ENCODE measurements around the gene TAP1. TPM values are rescaled to one million over a fixed set of nuclear protein-coding genes. Genes with fewer than 3 reads are reported as not detected.

The TAP1 gene
- total and polyA plus RNA-seq, 7 experiments from 2014 or later, result 92.1 to 500 (median 121) TPM

GRCh38 chr6:32842021-32842650, 11.4 kb downstream of the TAP1 start:
- CTCF ChIA-PET, result interaction anchor here (0.6 to 9.7 kb wide), 4 partner anchors 14 to 108 kb away, joined by 3 to 241 read pairs (median 90); partner anchors contain the start of genes PSMB9 and TAP1
- peak overlapping the region; percentile 76 to 100 (median 100) for H3K27ac Mint-ChIP-seq
- Histone ChIP-seq H3K4me3 (ENCODE audit: low read length) (peak overlapping the region; percentile 97), H3K4me1 (ENCODE audit: control insufficient read depth in 2 of 2, insufficient read depth in 2 of 2, low read length in 2 of 2) (peaks cover 59 to 62% of the 10 kb centered on the region in 2 donors), H3K9me3 (ENCODE audit: control insufficient read depth in 2 of 3, low read length in 3 of 3) (no peaks in the 10 kb centered on the region), H3K27ac (ENCODE audit: low read depth, low read length) (peak overlapping the region; percentile 97), H3K27me3 (ENCODE audit: control insufficient read depth in 2 of 2, insufficient read depth in 2 of 2, low read length in 2 of 2) (no peaks in the 10 kb centered on the region), H3K36me3 (ENCODE audit: control insufficient read depth in 2 of 3, insufficient read depth in 3 of 3, low read length in 3 of 3) (peaks cover 23 to 46% (median 37%) of the 10 kb centered on the region in 3 experiments)
- no peak for DNase-seq
- no peak for ATAC-seq
- H3K4me3 Mint-ChIP-seq, result peak overlapping the region; percentile 92 to 99 (median 98)
- H3K9me3 Mint-ChIP-seq, result peaks cover 0 to 1% (median 0%) of the 10 kb centered on the region in 11 donors
- intact Hi-C loops (cut with micrococcal nuclease), result loop anchor here (5.0 to 10.0 kb wide), 5 partner anchors 360 to 1395 kb away; partner anchors contain the start of genes ATF6B (in 1 of the 2), EHMT2 (in 1 of the 2), HMGA1 (in 1 of the 2) and HSD17B8 (in 1 of the 2)
- POLR2A ChIA-PET, result interaction anchor here (0.8 to 11.4 kb wide), 9 partner anchors 9 to 870 kb away, joined by 3 to 662 read pairs (median 4); partner anchors contain the start of genes BRD2, DXO, PSMB9 and TAP1
- peaks cover 12 to 73% (median 42%) of the 10 kb centered on the region in 5 donors for H3K36me3 Mint-ChIP-seq
- H3K4me1 Mint-ChIP-seq, result peaks cover 53 to 76% (median 66%) of the 10 kb centered on the region in 7 donors
- H3K27me3 Mint-ChIP-seq, result no peaks in the 10 kb centered on the region

GRCh38 chr6:32840604-32841246, 12.8 kb downstream of the TAP1 start:
- ChIA-PET CTCF (interaction anchor here (6.7 to 9.7 kb wide), 2 partner anchors 16 to 27 kb away, joined by 177 to 241 read pairs; partner anchors contain the start of genes PSMB9 and TAP1), POLR2A (interaction anchor here (0.7 to 11.4 kb wide), 12 partner anchors 9 to 577 kb away, joined by 3 to 662 read pairs (median 4); partner anchors contain the start of genes BRD2, CUTA, HLA-DMB and PSMB9)
- Histone ChIP-seq H3K27me3 (ENCODE audit: control insufficient read depth in 2 of 2, insufficient read depth in 2 of 2, low read length in 2 of 2) (no peaks in the 10 kb centered on the region), H3K9me3 (ENCODE audit: control insufficient read depth in 2 of 3, low read length in 3 of 3) (no peaks in the 10 kb centered on the region), H3K36me3 (ENCODE audit: control insufficient read depth in 2 of 3, insufficient read depth in 3 of 3, low read length in 3 of 3) (peaks cover 12 to 42% (median 24%) of the 10 kb centered on the region in 3 experiments), H3K4me3 (ENCODE audit: low read length) (peak overlapping the region; percentile 15), H3K27ac (ENCODE audit: low read depth, low read length) (peak overlapping the region; percentile 97), H3K4me1 (ENCODE audit: control insufficient read depth in 2 of 2, insufficient read depth in 2 of 2, low read length in 2 of 2) (peaks cover 52 to 61% of the 10 kb centered on the region in 2 donors)
- ATAC-seq (no peak), DNase-seq (peak in 5 of 9 donors; percentile 10 to 26 (median 13))
- Mint-ChIP-seq H3K27ac (peak overlapping the region; percentile 81 to 100 (median 95)), H3K4me3 (peak overlapping the region; percentile 48 to 99 (median 80)), H3K4me1 (peaks cover 57 to 76% (median 66%) of the 10 kb centered on the region in 7 donors), H3K27me3 (no peaks in the 10 kb centered on the region), H3K9me3 (peaks cover 0 to 1% (median 0%) of the 10 kb centered on the region in 11 donors), H3K36me3 (peaks cover 13 to 72% (median 43%) of the 10 kb centered on the region in 5 donors)
- intact Hi-C loops (cut with micrococcal nuclease), result loop anchor here (5.0 to 10.0 kb wide), 5 partner anchors 362 to 1397 kb away; partner anchors contain the start of genes ATF6B (in 1 of the 2), EHMT2 (in 1 of the 2), HMGA1 (in 1 of the 2) and HSD17B8 (in 1 of the 2)

GRCh38 chr6:32839356-32839755, 14.1 kb downstream of the TAP1 start:
- H3K4me3 ChIP-seq (ENCODE audit: low read length), result no peak overlapping the region
- no peak for ATAC-seq
- H3K27me3 ChIP-seq (ENCODE audit: control insufficient read depth in 2 of 2, insufficient read depth in 2 of 2, low read length in 2 of 2), result no peaks in the 10 kb centered on the region
- DNase-seq, result no peak
- Mint-ChIP-seq H3K4me1 (peaks cover 60 to 82% (median 74%) of the 10 kb centered on the region in 7 donors), H3K36me3 (peaks cover 23 to 70% (median 38%) of the 10 kb centered on the region in 5 donors), H3K27ac (peak overlapping the region; percentile 89 to 100 (median 99)), H3K4me3 (peak overlapping the region in 6 of 10 donors; percentile 3 to 98 (median 64)), H3K27me3 (no peaks in the 10 kb centered on the region), H3K9me3 (peaks cover 0 to 1% (median 0%) of the 10 kb centered on the region in 11 donors)
- no peaks in the 10 kb centered on the region for H3K9me3 ChIP-seq (ENCODE audit: control insufficient read depth in 2 of 3, low read length in 3 of 3)
- peak overlapping the region; percentile 97 for H3K27ac ChIP-seq (ENCODE audit: low read depth, low read length)
- CTCF ChIA-PET, result interaction anchor here (0.6 to 9.7 kb wide), 14 partner anchors 11 to 174 kb away, joined by 3 to 241 read pairs (median 6); partner anchors contain the start of genes HLA-DMA, PSMB9 and TAP1
- peaks cover 16 to 56% (median 20%) of the 10 kb centered on the region in 3 experiments for H3K36me3 ChIP-seq (ENCODE audit: control insufficient read depth in 2 of 3, insufficient read depth in 3 of 3, low read length in 3 of 3)
- peaks cover 52 to 64% of the 10 kb centered on the region in 2 donors for H3K4me1 ChIP-seq (ENCODE audit: control insufficient read depth in 2 of 2, insufficient read depth in 2 of 2, low read length in 2 of 2)
- POLR2A ChIA-PET, result interaction anchor here (0.6 to 11.4 kb wide), 10 partner anchors 11 to 717 kb away, joined by 3 to 662 read pairs (median 14); partner anchors contain the start of genes BRD2, HLA-DMA, HLA-DMB and PSMB9
- intact Hi-C loops (cut with micrococcal nuclease), result no loop called here

GRCh38 chr6:32838114-32838958, 15.2 kb downstream of the TAP1 start, which contains the start of gene TAP2:
Gene TAP2, minus strand, starts transcription at chr6:32838739. Its CDS starts 506 bp downstream, at chr6:32838233.
- DNase-seq, result peak; percentile 93 to 100 (median 97)
- no peaks in the 10 kb centered on the region for H3K27me3 ChIP-seq (ENCODE audit: control insufficient read depth in 2 of 2, insufficient read depth in 2 of 2, low read length in 2 of 2)
- H3K27ac ChIP-seq (ENCODE audit: low read depth, low read length), result peak within 1 kb of the TSS; percentile 97
- Mint-ChIP-seq H3K36me3 (peaks cover 33 to 70% (median 44%) of the 10 kb centered on the region in 5 donors), H3K9me3 (peaks cover 0 to 1% (median 0%) of the 10 kb centered on the region in 11 donors), H3K4me3 (peak within 1 kb of the TSS; percentile 85 to 98 (median 93)), H3K4me1 (peaks cover 71 to 92% (median 84%) of the 10 kb centered on the region in 7 donors), H3K27me3 (no peaks in the 10 kb centered on the region), H3K27ac (peak within 1 kb of the TSS; percentile 89 to 100 (median 99))
- H3K4me1 ChIP-seq (ENCODE audit: control insufficient read depth in 2 of 2, insufficient read depth in 2 of 2, low read length in 2 of 2), result peaks cover 52 to 64% of the 10 kb centered on the region in 2 donors
- H3K36me3 ChIP-seq (ENCODE audit: control insufficient read depth in 2 of 3, insufficient read depth in 3 of 3, low read length in 3 of 3), result peaks cover 20 to 59% (median 23%) of the 10 kb centered on the region in 3 experiments
- ChIA-PET POLR2A (interaction anchor here (0.6 to 11.4 kb wide), 22 partner anchors 11 to 1186 kb away, joined by 3 to 662 read pairs (median 5); partner anchors contain the start of genes BAG6, BRD2, HLA-DMA and HLA-DMB), CTCF (interaction anchor here (0.6 to 9.7 kb wide), 25 partner anchors 10 to 585 kb away, joined by 3 to 241 read pairs (median 4); partner anchors contain the start of genes HLA-DMA, PSMB9 and TAP1)
- intact Hi-C loops (cut with micrococcal nuclease), result loop anchor here (1.0 kb wide), 5 partner anchors 16 to 133 kb away; partner anchors contain the start of genes PSMB9 (in 2 of the 2) and BRD2 (in 1 of the 2)
- H3K9me3 ChIP-seq (ENCODE audit: control insufficient read depth in 2 of 3, low read length in 3 of 3), result no peaks in the 10 kb centered on the region
- H3K4me3 ChIP-seq (ENCODE audit: low read length), result peak within 1 kb of the TSS; percentile 87
- ATAC-seq, result peak; percentile 97

- Mint-ChIP-seq H3K9me3 (peaks cover 0 to 1% (median 0%) of the 10 kb centered on the region in 11 donors), H3K27me3 (no peaks in the 10 kb centered on the region), H3K27ac (peak overlapping the region; percentile 89 to 100 (median 99)), H3K4me1 (peaks cover 67 to 93% (median 85%) of the 10 kb centered on the region in 7 donors), H3K36me3 (peaks cover 35 to 70% (median 44%) of the 10 kb centered on the region in 5 donors), H3K4me3 (peak overlapping the region; percentile 85 to 98 (median 93))
- no peak for DNase-seq
- H3K9me3 ChIP-seq (ENCODE audit: control insufficient read depth in 2 of 3, low read length in 3 of 3), result no peaks in the 10 kb centered on the region
- POLR2A ChIA-PET, result interaction anchor here (0.8 to 11.4 kb wide), 16 partner anchors 10 to 1185 kb away, joined by 3 to 662 read pairs (median 8); partner anchors contain the start of genes BAG6, BRD2, HLA-DMA and HLA-DMB
- peak overlapping the region; percentile 87 for H3K4me3 ChIP-seq (ENCODE audit: low read length)
- CTCF ChIA-PET, result interaction anchor here (0.8 to 9.7 kb wide), 17 partner anchors 9 to 149 kb away, joined by 3 to 241 read pairs (median 6); partner anchors contain the start of genes HLA-DMA, PSMB9 and TAP1
- peaks cover 48 to 61% of the 10 kb centered on the region in 2 donors for H3K4me1 ChIP-seq (ENCODE audit: control insufficient read depth in 2 of 2, insufficient read depth in 2 of 2, low read length in 2 of 2)
- no peak for ATAC-seq
- H3K36me3 ChIP-seq (ENCODE audit: control insufficient read depth in 2 of 3, insufficient read depth in 3 of 3, low read length in 3 of 3), result peaks cover 20 to 64% (median 23%) of the 10 kb centered on the region in 3 experiments
- intact Hi-C loops (cut with micrococcal nuclease), result loop anchor here (1.0 kb wide), 5 partner anchors 17 to 134 kb away; partner anchors contain the start of genes PSMB9 (in 2 of the 2) and BRD2 (in 1 of the 2)
- peak overlapping the region; percentile 97 for H3K27ac ChIP-seq (ENCODE audit: low read depth, low read length)
- no peaks in the 10 kb centered on the region for H3K27me3 ChIP-seq (ENCODE audit: control insufficient read depth in 2 of 2, insufficient read depth in 2 of 2, low read length in 2 of 2)
Measured at GRCh38 chr6:32837651-32838113, 15.8 kb downstream of the TAP1 start.

Measured in naive thymus-derived CD4-positive, alpha-beta T cell (primary cell).